Mesothelial cell of epicardium (in vitro differentiated cells): ENCODE results near the gene SLC1A4. TPM values are rescaled to one million over a fixed set of nuclear protein-coding genes. Genes with fewer than 3 reads are reported as not detected.

Experiments
- DNase-seq, 2 experiments: peaks; one replicate each; pipeline ENCODE4 v3.0.0; 2021; ENCODE audit warnings: low spot score in 2 of 2; ENCODE audit not compliant: unreplicated experiment in 2 of 2
- H3K27ac Mint-ChIP-seq: 2 replicates; pipeline ENCODE4 v1.8.0; 2021; ENCODE audit warnings: mixed read lengths
- H3K27me3 Mint-ChIP-seq: 2 replicates; pipeline ENCODE4 v1.8.0; 2021; ENCODE audit warnings: low read depth, mixed read lengths
- H3K36me3 Mint-ChIP-seq: 2 replicates; pipeline ENCODE4 v1.8.0; 2021; ENCODE audit warnings: mixed read lengths
- H3K4me1 Mint-ChIP-seq: 2 replicates; pipeline ENCODE4 v1.8.0; 2021; ENCODE audit warnings: mixed read lengths
- H3K4me3 Mint-ChIP-seq: 2 replicates; pipeline ENCODE4 v1.8.0; 2021; ENCODE audit warnings: mild to moderate bottlenecking, moderate library complexity, mixed read lengths
- H3K9me3 Mint-ChIP-seq: 2 replicates; pipeline ENCODE4 v1.8.0; 2021; ENCODE audit warnings: mixed read lengths
- CTCF ChIP-seq: fragments of 200-600 bp; sonication (generic); IDR thresholded peaks from one replicate; pipeline ENCODE4 v1.5.0; 2021; ENCODE audit warnings: antibody characterized with exemption; ENCODE audit not compliant: unreplicated experiment
- total RNA-seq: library from RNA; stranded (reverse); gene quantifications from 3 replicates; pipeline ENCODE4 v1.2.1, GENCODE V29; 2021

The SLC1A4 gene
- total RNA-seq, 1 donor from 2014 or later: 5.3 TPM

DNA sequence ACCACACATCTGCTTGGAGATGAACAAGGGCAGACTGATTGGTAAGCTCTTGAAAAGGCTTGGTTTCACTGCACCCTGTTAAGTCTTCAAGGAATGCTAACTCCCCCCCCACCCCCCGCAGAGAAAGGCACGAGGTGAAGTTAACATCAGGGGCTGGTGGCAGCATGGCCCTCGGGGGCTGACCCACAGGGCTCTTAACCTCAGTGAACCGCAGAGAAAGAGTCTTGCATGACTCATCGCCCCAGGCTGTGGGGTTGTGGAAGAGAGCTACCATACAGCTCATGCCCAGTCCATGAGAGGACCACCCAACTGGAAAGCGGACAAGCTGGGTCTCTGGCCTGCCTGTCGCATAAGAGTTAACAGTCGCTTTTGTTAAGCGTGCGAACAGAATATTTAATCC, 56.5 kb downstream of the SLC1A4 start:
- DNase-seq: no peak
- peaks cover 31% of the 10 kb centered on the region for H3K36me3 Mint-ChIP-seq
- H3K4me1 Mint-ChIP-seq: no peaks in the 10 kb centered on the region
- no peak overlapping the region for H3K27ac Mint-ChIP-seq
- no peak overlapping the region for H3K4me3 Mint-ChIP-seq
- no peaks in the 10 kb centered on the region for H3K27me3 Mint-ChIP-seq
- TF ChIP-seq CTCF: no peak
- H3K9me3 Mint-ChIP-seq: peaks cover 15% of the 10 kb centered on the region

DNA sequence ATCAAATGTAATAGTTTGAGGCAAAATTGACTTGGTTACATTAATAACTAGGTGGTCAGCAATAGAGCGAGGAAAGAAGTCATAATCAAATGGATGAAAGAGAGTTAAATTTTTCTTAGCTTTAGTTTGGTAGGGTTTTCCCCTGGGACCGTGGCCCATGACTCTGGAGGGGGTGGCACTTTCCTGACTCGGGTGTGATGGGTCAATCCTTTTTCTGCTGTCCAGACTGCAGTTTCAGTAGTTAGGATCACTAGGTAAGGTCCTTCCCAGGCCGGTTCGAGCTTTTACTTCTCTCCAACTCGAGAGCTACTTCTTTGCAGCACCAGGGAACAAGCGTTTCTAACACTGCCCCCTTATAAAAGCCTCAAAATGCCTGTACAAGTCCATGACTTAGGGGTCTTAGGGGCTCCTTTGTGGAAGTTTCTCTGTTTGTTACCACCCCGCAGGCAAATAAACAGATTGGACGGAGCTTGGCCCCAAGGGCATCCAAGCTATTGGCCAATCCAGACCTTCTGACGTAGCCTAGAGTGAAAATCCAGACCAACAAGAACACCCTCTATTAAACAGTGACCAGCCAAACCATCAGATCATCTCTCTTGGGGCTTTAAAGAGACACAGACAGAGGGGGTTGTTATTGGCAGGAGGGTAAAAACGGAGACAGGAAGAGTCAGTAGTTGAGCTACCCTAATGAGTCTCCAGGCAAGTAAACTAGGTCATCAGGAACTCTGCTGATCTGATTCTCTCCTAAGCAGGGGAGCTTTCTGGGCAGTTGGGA, 57.6 kb downstream of the SLC1A4 start:
- Mint-ChIP-seq H3K4me3 (no peak overlapping the region), H3K36me3 (peaks cover 38% of the 10 kb centered on the region), H3K27ac (no peak overlapping the region), H3K4me1 (no peaks in the 10 kb centered on the region), H3K9me3 (peaks cover 17% of the 10 kb centered on the region), H3K27me3 (no peaks in the 10 kb centered on the region)
- no peak for TF ChIP-seq CTCF
- DNase-seq: no peak

GRCh38 chr2:65049010-65049639, 59.9 kb downstream of the SLC1A4 start:
- TF ChIP-seq CTCF: no peak
- DNase-seq: no peak
- H3K27ac Mint-ChIP-seq: no peak overlapping the region
- H3K9me3 Mint-ChIP-seq: peaks cover 20% of the 10 kb centered on the region
- H3K4me1 Mint-ChIP-seq: no peaks in the 10 kb centered on the region
- H3K36me3 Mint-ChIP-seq: peaks cover 36% of the 10 kb centered on the region
- H3K27me3 Mint-ChIP-seq: no peaks in the 10 kb centered on the region
- no peak overlapping the region for H3K4me3 Mint-ChIP-seq

DNA sequence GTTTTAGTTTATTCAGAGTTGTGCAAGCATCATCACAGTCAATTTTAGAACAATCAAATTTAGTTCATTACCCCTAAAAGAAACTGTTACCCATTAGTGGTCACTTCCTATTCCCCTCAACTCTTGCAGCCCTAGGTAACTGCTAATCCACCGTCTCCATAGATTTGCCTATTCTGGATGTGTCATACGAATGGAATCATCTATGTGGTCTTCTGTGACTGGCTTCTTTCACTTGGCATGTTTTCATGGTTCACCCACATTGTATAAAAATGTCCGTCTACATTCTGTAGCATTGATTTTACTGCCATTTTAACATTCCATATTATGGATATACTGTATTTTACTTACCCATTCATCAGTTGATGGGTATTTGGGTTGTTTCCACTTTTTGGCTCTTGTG, 61.7 kb downstream of the SLC1A4 start:
- no peak overlapping the region for H3K27ac Mint-ChIP-seq
- H3K9me3 Mint-ChIP-seq: peaks cover 16% of the 10 kb centered on the region
- H3K4me3 Mint-ChIP-seq: no peak overlapping the region
- no peak for DNase-seq
- TF ChIP-seq CTCF: no peak
- no peaks in the 10 kb centered on the region for H3K27me3 Mint-ChIP-seq
- H3K36me3 Mint-ChIP-seq: peaks cover 30% of the 10 kb centered on the region
- peaks cover 6% of the 10 kb centered on the region for H3K4me1 Mint-ChIP-seq

DNA sequence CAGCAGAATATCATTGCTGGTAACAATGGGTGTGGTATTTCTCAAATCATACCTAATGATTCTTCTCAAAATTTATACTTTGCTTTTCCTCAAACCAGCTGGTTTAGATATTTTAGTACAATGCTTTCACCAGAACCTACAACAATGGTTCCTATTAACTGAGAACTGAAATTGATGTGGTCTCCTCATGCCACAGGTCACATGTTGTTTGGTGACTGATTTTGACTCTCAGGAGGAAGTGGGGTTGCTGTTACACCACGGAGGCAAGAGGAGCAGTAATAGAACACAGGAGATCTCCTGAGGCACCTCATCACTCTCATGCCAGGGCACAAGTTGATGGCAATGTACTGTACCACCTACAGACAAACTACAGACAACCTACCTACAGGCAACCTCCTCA, 64.0 kb downstream of the SLC1A4 start:
- no peak overlapping the region for H3K4me3 Mint-ChIP-seq
- peaks cover 13% of the 10 kb centered on the region for H3K9me3 Mint-ChIP-seq
- no peak for DNase-seq
- H3K27ac Mint-ChIP-seq: no peak overlapping the region
- no peaks in the 10 kb centered on the region for H3K27me3 Mint-ChIP-seq
- H3K36me3 Mint-ChIP-seq: peaks cover 18% of the 10 kb centered on the region
- H3K4me1 Mint-ChIP-seq: peaks cover 19% of the 10 kb centered on the region
- TF ChIP-seq CTCF: no peak
